GM19468 (cell line): ENCODE data around the gene LRRC8D.

ENCODE experiments used
- ATAC-seq: cut with Tn5 transposase; IDR thresholded peaks from one replicate; pipeline ENCODE4 v1.9.1; 2021; ENCODE audit warnings: mild to moderate bottlenecking, moderate library complexity, moderate number of reproducible peaks; ENCODE audit not compliant: unreplicated experiment; ENCODE audit errors: extremely low read depth

Gene LRRC8D

DNA sequence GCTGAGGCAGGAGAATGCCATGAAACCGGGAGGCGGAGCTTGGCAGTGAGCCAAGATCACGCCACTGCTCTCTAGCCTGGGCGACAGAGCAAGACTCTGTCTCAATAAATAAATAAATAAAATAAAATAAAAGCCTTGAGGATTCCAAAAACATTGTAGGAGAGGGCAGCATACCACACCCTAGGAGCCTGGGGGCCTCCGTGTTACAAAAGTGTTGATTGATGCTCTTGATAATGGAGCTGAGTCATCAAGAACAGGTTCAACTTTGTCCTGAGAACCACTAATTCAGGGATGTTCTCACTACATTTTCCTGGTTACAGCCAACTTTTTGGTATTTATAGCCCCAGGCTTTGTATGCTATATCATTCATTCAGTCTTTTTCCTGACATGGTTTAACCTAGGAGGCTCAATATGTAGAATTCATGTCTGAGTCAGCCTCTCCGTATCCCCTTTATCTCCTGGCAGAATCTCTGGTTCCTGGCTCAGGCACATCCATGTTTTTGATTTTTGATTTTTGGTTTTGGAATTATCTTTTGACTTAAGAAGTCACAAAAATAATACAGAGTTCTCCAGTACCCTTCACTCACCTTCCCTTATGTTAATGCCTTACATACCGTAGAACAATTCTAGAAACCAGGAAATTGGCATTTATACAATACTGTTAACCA is 69.4 kb downstream of the LRRC8D start:
- no peak for ATAC-seq

DNA sequence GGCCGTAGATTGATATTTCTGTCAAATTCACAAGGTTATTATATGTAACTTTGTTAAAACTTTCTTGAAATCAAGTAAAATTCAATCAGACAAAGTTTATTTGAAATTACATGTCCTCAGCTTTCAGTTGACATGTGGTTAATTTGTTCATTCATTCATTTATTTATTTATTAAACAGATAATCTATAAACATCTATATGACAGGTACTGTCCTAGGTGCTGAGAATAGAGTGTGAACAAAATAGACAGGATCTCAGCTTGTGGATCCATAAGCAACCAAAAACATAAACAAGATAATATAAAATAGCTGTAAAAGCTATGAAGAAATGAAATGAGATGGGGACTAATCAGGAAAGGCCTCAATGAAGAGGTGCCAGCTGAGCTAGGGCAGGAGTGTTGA is 72.0 kb downstream of the LRRC8D start:
- no peak for ATAC-seq

- no peak for ATAC-seq
Observed at GRCh38 chr1:89894210-89895201, 73.7 kb downstream of the LRRC8D start.

DNA sequence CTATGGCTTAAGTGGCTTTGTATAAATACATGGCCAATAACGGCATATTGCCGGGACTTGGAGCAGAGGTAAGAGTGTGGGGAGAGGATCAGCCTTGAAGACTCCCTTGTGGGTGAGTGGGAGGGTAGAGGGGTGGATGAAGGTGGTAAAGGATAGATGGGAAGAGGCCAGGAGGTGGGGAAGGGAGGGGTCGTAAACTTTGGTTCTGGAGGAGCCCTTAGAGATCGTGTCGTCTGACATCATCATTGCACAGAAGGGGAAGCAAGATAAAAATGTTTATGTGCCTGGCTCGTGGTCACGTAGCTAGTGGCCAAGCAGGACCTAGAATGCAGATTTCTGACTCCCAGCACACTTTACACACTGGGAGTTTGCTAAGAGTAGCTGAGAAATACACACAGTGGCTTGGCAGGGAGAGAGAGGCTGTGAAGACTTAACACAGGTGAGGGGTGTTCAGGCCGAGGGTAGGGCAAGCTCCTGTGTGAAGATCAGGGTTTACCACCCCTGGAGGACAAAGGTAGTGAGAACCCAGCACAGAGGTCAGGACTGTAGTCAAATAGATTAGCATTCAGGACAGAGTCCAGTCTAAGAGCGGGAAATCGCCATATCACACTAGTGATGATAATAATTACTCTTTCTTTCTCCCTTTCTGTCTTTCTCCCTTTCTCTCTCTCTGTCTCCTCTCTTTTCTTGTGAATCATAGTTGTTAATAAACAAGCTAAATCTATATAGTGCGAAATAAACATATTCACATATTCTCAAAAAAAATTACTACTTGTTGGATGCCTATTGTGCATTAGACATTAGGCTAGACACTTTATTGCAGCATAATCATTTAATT is 75.5 kb downstream of the LRRC8D start:
- ATAC-seq: no peak

GRCh38 chr1:89897347-89898133 is 76.7 kb downstream of the LRRC8D start:
- no peak for ATAC-seq

DNA sequence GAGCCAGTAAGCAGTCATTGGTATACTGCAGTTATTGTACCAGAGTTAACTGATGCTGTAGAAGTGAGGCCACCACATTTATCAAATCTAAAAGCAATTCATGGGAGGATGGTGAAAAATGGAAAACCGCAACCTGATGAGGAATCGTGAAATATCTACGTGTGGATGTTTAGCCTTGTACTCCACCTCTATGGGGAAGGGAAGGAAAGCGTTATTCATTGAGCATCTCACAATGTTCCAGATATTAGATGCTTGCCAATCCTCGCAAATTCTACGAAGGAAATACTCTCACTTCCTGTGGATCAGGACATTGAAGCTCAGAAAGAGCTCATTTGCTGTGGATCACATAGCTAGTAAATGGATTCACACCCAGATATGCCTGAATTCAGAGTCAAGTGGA is 77.3 kb downstream of the LRRC8D start:
- no peak for ATAC-seq

- no peak for ATAC-seq
Observed at GRCh38 chr1:89898695-89899470, 78.1 kb downstream of the LRRC8D start.

GRCh38 chr1:89900323-89900722 is 79.5 kb downstream of the LRRC8D start:
- ATAC-seq: no peak

GRCh38 chr1:89900791-89901708 is 80.2 kb downstream of the LRRC8D start:
- ATAC-seq: no peak

DNA sequence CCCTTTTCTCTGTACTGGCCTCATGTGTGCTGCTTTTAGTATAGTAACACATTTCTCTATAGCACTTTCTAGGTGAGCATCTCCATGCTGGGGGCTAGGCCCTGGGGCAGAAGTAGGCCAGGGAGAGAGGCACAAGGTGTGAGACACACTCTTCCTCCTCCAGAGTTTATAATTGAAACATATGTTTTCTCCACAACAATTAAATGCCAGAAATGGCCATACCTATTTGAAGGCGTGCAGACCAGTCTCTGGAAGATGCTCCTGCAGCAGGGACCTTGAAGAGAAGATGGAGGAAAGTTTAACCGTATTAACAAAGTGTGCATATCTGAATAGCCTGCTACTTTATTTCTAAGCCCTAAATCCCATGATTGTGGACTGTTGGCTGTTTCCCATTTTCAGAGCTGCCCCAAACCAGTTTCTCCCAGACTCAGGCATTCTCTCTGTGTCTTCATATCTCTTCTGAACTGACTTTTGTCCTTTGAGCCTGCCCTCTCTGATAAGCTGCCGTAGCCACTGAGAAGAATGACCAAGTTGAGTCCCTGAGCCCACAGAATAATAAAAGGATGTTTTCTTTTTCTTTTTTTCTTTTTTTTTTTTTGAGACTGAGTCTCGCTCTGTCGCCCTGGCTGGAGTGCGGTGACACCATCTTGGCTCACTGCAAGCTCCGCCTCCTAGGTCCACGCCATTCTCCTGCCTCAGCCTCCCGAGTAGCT is 81.3 kb downstream of the LRRC8D start:
- no peak for ATAC-seq

DNA sequence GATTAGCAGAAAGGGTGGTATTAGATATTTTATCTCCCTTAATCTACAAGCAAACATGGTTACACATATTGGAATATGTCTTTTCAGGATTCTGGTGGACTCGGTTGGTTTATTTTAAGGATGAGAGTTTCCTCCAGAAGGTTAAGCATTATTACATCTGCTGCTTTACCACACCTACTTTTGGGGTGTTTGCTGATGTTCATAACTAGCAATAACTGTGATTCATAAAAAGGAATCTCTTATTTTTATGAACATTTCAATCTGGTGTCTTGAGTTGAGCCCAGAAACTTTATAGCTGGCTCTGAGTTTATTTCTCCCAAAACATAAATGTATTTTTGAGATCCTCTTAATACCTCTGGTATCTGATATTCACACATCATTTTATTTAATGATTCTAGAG is 82.7 kb downstream of the LRRC8D start:
- no peak for ATAC-seq

- no peak for ATAC-seq
Observed at GRCh38 chr1:89904219-89904980, 83.6 kb downstream of the LRRC8D start.

GRCh38 chr1:89905395-89906058 is 84.7 kb downstream of the LRRC8D start:
- ATAC-seq: no peak

- ATAC-seq: no peak
Observed at GRCh38 chr1:89906088-89906487, 85.3 kb downstream of the LRRC8D start.

DNA sequence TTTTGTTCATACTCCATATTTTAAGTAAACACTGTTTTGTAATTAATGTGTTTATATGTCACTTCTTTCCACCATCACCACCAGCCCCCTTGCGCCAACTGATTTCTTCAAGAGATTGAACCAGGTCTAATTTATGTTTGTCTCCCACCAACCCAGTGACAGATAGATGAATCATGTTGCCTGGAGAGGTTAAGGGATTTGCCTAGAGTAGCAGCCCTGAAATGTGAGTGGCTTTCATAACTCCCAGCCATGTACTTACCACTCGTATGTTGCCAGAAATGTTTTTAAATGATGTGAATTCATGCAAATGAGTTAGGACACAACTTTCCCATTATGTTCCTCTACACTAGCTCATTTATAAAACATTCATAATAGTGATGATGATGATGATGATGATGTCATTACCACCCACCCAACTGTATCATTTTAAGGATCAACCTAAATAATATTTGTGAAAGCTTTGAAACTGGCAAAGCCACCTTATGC is 86.9 kb downstream of the LRRC8D start:
- no peak for ATAC-seq

DNA sequence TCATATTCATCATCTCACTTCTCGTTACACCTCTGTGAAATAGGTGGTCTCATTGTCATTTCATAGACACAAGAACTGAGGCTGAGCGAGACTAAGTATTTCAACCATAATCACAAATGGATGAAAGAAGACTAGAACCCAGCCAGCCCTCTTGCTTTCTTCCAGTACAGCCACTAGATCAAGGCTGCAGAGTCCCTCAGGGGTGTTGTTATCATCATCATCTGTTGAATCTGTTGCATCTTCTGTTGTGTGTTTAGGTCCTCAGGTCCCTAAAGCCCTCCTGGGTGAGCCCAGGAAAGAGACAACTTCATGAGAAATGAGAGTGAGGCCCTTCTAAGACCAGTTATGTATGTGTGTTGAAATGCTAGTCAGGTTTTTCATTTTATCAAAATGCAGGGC is 87.4 kb downstream of the LRRC8D start:
- no peak for ATAC-seq
